NCI-H187 (cell line): Measurements from ENCODE around the gene LGR6.
"Not testable (repeated sequence)": the region's sequence is repeated elsewhere in the genome, so short reads cannot be mapped to it uniquely, and the experiment has no call there.

ENCODE experiments used
- DNase-seq, 2 experiments: peaks; one replicate each; lab custom pipeline; 2025; lab: John Stamatoyannopoulos, UW

The LGR6 gene

DNA sequence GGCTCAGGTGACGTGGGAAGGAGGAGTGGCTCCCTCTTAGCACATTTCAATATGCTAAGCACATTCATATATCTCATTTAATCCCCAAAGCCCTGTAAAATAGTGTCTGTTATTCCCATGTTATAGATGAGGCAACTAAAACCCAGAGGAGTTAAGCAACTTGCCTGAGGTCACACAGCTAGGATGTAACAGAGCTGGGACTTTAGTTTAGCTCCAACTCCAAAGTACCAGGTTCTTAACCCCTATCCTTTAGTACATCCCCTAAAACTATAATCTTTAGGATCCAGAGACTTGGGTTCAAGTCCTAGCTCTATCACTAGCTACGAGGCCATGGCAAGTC is 48.5 kb downstream of the LGR6 start:
- DNase-seq: no peak

- no peak for DNase-seq
Observed at GRCh38 chr1:202243006-202243405, 49.4 kb downstream of the LGR6 start.

DNA sequence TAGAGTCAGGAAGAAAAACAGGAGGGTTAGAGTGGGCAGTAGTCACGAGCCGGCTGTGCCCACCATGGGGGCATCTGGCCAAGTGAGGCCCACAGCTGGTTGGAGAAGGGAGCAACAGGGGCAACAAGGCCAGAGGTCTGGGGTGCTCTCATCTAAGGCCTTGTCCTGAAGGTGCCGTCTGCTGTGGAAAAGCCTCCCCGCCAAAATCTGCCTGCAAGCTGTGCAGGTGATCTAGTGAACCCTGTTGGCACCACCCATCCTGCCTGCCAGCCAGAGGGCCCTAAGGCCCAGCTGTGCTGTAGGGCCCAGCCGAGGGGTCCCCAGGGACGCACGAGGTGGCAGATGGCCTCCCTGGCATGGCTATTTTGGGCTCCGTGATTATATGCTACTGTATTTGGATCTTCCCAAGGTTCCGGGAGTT is 51.3 kb downstream of the LGR6 start:
- DNase-seq: no peak

GRCh38 chr1:202245391-202245790 is 51.8 kb downstream of the LGR6 start:
- DNase-seq: no peak

- DNase-seq: no peak
Observed at GRCh38 chr1:202247104-202247503, 53.5 kb downstream of the LGR6 start.

DNA sequence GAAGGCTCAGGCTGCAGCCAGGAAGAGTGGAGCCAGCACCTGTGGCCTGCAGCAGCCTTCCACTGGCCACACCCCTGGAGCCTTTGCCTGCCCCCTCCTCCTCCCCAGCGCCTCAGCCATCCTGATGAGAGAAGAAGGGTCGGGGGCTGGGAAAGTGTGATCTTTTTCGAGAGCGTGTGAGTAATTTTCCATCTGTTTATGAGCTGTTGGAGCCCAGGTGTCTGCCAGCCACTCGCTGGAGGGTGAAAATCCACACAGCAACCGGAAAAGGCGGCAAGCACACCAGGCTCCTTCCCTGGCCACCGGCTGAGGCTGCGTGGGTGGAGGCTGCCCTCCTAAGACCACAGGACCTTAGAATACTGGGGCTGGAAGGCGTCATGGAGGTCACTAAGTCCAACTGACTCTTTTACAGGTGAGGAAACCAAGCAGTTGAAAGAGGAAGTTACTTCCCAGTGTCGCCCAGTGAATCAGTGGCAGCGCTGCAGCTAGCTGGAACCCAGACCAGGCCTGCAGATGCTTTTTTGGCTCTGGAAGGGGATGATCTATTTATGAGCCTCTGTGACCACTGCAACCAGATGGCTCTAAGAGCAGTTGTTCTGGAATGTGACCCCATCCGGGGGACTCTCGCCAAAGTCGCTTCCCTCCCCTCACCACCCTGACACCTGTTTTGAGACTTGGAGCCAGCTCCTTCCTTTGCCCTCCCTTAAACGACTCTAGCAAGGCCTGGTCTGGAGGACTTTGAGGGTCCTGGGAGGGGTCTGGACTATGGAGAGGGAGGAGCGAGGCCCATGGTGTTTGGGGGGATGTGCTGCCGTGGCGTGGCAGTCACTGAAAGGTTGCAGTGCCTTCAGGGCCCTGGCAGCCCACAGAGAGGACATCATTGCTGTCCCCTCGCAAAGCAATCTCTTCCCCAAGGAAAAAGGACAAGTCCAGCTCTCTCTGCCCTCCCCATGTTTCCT is 54.5 kb downstream of the LGR6 start:
- DNase-seq: no peak

DNA sequence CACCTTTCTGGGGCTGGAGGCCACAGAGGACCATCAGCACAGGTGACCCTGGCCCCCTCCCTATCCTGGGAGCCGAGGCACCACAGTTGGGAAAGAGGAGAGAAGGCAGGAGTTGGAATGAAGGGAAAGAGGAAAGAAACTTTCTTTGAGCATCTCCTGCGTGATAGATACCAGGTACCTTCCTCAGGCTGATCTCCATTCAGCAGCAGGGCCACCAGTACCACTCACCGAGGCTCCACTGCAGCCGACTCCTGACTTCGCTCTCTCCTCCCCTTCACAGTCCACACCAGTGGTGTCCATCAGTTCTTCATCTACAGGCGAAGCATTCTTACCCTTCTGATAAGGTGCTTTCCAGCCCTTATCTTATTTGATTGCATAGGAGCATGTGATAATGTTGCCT is 55.3 kb downstream of the LGR6 start:
- no peak for DNase-seq

DNA sequence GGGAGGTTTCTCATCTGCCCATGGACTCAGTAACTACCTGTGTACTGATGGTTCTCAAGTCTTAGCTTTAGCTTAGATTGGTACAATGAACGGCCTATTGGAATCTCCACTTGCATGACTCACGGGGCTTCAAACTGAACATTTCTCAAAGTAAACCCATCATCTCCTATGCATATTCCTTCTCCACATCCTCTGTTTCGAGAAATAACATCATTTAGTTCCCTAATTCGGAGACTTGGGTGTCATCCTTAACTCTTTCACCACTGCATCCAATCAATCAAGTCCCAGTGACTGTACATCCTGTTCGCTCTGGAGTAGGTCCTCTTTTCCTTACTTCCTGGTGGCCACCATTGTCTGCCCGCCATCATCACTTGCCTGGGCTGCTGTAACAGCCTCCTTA is 55.8 kb downstream of the LGR6 start:
- DNase-seq: no peak

DNA sequence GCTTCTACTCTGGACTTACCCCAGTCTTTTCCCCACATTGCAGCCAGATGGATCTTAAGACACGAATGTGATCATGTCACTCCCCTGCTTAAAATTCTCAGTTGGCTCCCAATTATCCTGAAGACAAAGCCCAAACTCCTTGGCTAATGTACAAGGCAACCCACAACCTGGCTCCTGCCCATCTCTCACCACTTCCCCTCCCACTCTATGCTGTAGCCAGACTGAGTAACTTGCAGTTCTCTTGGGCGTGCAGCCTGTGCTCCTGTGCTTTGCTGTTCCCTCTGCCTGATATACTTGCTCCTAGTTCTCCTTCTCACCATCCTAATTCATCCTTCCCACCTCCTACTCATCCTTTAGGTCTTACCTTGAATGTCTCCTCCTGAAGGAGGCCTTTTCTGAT is 56.2 kb downstream of the LGR6 start:
- DNase-seq: no peak

DNA sequence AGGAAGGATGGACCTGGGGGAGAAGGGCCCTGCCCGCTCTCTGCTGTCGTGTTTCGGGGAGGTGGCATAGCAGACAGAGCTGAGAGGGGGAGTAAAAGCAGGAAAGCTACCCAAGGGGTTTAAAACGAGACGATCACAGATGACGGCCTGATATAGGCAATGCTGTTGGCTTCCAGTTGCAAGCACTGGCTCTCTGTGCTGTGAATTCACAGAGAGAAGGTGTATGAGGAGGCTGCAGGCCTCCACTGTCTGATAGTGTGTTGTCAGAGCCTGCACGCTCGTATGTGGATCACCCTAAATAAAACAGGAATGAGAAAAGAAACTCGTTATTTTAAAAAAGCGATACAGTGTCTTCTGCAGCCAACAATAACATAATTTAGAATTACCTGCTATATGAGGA is 57.4 kb downstream of the LGR6 start:
- DNase-seq: no peak

DNA sequence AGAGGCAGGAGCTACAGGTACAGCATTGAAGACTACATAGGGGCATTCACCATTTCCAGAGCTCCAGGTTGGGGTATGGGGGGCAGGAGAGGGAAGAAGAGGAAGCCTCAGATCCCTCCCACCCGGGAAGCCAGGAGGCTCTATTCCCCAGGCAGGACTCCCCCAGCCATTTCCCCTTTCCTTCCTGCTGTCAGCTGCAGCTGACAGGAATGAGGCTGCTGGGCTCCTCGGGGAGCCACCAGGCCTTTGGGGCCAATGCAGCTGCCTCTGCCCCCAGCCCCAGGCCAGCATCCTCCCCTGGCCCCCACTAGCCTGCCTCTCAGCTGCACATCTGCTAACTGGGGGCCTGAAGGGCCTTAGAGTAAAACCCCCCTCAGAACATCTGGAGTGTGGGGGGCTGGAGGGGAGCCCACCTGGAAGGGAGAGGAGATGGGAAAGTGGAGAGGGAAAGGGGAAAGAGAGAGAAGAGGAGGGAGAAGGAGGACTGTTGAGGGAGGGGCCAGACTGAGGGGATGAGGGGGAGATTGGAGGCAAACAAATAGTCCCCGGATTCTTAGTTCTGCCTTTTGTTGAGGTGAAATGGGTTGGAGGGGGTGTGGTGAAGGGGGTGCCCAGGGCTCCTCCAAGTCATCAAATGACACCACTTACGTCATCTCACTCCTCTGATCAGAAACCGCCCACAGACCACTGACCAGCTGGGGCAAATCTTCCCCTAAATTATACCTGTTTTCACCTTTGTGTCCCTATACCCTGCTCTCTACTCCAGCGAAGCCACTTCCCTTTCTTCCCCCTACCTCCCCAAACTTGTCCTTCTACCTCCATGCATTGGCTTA is 58.0 kb downstream of the LGR6 start:
- DNase-seq: no peak

GRCh38 chr1:202252271-202252670 is 58.7 kb downstream of the LGR6 start:
- no peak for DNase-seq

DNA sequence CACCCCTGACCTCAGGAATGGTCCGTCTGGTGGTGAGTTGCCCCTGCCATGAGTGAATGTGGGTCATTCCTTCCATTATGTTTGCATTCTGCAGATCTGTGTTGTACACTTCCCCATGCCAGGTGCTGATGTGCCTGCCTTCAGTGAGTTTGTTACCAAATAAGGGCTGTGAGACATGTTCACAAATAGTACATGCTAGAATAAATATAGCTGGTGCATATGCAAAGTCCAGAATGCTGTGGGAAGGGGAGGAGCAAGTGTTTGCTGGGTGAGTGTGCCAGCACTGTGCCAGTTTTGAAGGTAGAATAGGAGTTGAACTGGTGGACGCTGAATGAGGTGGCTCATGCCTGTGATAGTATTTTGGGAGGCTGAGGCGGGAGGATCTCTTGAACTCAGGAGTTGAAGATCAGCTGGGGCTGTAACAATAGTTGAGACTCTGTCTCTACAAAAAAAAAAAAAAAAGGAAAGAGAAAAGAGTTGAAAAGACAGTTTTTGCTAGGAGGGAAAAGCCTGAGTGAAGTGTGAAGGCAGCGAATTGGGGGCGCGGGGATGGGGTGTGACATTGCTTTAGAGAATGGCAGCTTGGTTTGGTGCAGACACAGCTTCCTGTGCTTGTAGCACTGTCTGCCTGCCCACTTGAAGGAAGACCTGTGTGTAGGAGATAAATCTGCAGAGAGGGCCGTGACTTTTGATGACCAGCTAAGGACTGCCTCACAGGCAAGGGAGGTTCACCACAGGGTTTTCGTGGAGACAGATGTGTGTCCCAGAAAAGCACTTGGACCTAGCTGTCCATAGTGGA is 61.1 kb downstream of the LGR6 start:
- DNase-seq: no peak

GRCh38 chr1:202255343-202255742 is 61.7 kb downstream of the LGR6 start:
- DNase-seq: no peak

- DNase-seq: no peak
Observed at GRCh38 chr1:202259705-202260104, 66.1 kb downstream of the LGR6 start.

- DNase-seq: not testable (repeated sequence)
Observed at GRCh38 chr1:202261209-202261958, 67.8 kb downstream of the LGR6 start.

DNA sequence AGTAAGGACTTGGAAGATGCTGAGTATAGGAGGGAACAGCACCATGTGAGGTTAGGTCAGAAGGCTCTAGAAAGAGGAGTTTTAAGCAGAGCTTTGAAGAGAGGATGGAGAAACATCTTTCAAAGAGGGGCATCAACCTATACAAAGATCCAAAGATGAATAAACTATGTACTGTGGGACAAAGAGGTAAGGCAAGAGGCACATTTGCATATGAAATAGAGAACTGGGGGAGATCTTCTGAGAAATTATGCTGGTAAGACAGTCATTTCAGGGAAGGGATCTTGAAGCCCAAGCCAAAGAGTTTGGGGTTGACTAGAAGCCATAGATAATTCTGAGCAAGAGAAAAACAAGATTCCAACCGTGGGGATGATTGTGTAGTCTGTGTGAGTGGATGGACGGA is 70.0 kb downstream of the LGR6 start:
- DNase-seq: no peak

DNA sequence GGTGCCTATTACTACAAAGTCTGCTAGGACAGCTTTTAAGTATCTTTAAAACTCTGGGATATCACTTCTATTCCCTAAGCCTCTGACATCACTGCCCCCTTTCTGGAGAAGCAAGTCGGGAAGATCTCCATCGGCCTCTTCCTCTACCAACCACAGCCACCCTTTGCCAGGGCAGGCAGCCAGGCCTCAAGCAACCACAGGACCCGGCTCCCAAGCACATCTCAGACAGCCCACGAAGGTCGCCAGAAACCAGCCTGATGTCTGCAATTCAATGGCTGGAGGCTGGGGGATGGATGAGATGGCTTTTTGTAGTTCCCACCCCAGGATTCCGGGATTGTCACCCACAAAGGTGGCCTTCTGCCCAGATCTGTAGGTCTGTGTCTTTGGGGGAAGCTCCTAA is 70.7 kb downstream of the LGR6 start:
- DNase-seq: no peak

DNA sequence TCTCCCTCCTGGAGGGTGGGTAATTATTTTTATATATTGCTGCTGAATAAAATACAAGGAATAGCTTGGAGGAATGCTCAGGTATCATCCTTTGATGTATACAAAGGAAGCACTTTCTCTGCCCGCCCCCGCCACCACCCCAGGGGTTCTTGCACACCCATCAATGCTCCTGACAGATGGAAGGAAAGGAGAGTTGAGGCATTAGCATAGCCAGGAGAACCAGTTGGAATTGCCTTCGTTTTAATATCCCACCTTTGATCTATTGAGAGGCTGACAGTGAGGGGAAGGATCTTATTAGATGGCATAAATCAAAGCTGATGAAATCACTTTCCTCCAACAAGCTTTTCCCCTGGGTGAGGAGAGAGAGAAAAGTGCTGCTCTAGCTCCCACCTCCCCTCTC is 71.1 kb downstream of the LGR6 start:
- DNase-seq: no peak

- DNase-seq: no peak
Observed at GRCh38 chr1:202266061-202266765, 72.6 kb downstream of the LGR6 start.

- no peak for DNase-seq
Observed at GRCh38 chr1:202268032-202268431, 74.4 kb downstream of the LGR6 start.
